IMR-90 (cell line): ENCODE data around the gene CECR2. TPM values are rescaled to one million over a fixed set of nuclear protein-coding genes. Genes with fewer than 3 reads are reported as not detected.

Experiments used
- ATAC-seq: fragments of 200-7000 bp; cut with Tn5 transposase; 2 replicates; pipeline ENCODE4 v1.9.1; 2020; ENCODE audit warnings: low read depth, mild to moderate bottlenecking, moderate library complexity
- BruUV-seq: library from RNA; stranded (reverse); fragments of 400-500 nt; replicated peaks from 2 replicates; lab custom pipeline; 2021; lab: Mats Ljungman, UMichigan
- CTCF ChIA-PET: fragments of 300-600 bp; formaldehyde crosslinking; extraction: SDS; loops from one replicate; lab custom pipeline; 2021; ENCODE audit warnings: antibody characterized with exemption; lab: Yijun Ruan, JAX
- POLR2A ChIA-PET: fragments of 300-600 bp; sonication (Branson Sonifier 250); formaldehyde crosslinking; loops from one replicate; lab custom pipeline; 2022; ENCODE audit warnings: antibody characterized with exemption; ENCODE audit not compliant: unreplicated experiment; lab: Charles Lee
- DNase-seq: peaks from one replicate; pipeline ENCODE4 v3.0.0; 2013
- H2AFZ ChIP-seq: replicated peaks from 2 replicates; pipeline ENCODE3; 2013; ENCODE audit warnings: low read length, mild to moderate bottlenecking; ENCODE audit not compliant: poor library complexity
- H2AK5ac ChIP-seq: 2 replicates; pipeline ENCODE4 v1.6.1; 2013; ENCODE audit warnings: low read depth, low read length, inconsistent platforms
- H2AK9ac ChIP-seq: replicated peaks from 2 replicates; pipeline ENCODE3; 2013; ENCODE audit warnings: mild to moderate bottlenecking, low read depth, low read length, moderate library complexity; ENCODE audit not compliant: poor library complexity
- H2BK120ac ChIP-seq: 2 replicates; pipeline ENCODE4 v1.6.1; 2013; ENCODE audit warnings: low read depth, low read length, inconsistent platforms
- H2BK15ac ChIP-seq: 3 replicates; pipeline ENCODE4 v1.6.1; 2013; ENCODE audit warnings: low read depth, low read length, inconsistent platforms
- H2BK20ac ChIP-seq: 2 replicates; pipeline ENCODE4 v1.6.1; 2013; ENCODE audit warnings: low read depth, mild to moderate bottlenecking, inconsistent platforms, low read length, moderate library complexity
- H2BK5ac ChIP-seq: 2 replicates; pipeline ENCODE4 v1.6.1; 2013; ENCODE audit warnings: mild to moderate bottlenecking, low read depth, low read length, inconsistent platforms; ENCODE audit not compliant: poor library complexity, severe bottlenecking
- H3K14ac ChIP-seq: replicated peaks from 2 replicates; pipeline ENCODE4 v1.6.1; 2013; ENCODE audit warnings: low read depth, low read length, inconsistent platforms
- H3K18ac ChIP-seq: 2 replicates; pipeline ENCODE4 v1.6.1; 2013; ENCODE audit warnings: low read depth, low read length, control low read depth
- H3K23ac ChIP-seq: 2 replicates; pipeline ENCODE4 v1.6.1; 2013; ENCODE audit warnings: low read depth, low read length, inconsistent platforms
- H3K27ac ChIP-seq: 2 replicates; pipeline ENCODE4 v1.5.1; 2013; ENCODE audit warnings: mild to moderate bottlenecking, control low read depth, low read length; ENCODE audit not compliant: insufficient read depth
- H3K27me3 ChIP-seq: 2 replicates; pipeline ENCODE4 v1.6.1; 2013; ENCODE audit warnings: low read length; ENCODE audit not compliant: control insufficient read depth, insufficient read depth
- H3K36me3 ChIP-seq: 2 replicates; pipeline ENCODE4 v1.6.1; 2013; ENCODE audit warnings: low read length, mixed read lengths; ENCODE audit not compliant: control insufficient read depth, insufficient read depth
- H3K4ac ChIP-seq: 2 replicates; pipeline ENCODE4 v1.6.1; 2013; ENCODE audit warnings: low read depth, low read length, inconsistent platforms
- H3K4me1 ChIP-seq: 2 replicates; pipeline ENCODE4 v1.6.1; 2013; ENCODE audit warnings: low read length, mixed read lengths; ENCODE audit not compliant: control insufficient read depth, insufficient read depth
- H3K4me2 ChIP-seq: 2 replicates; pipeline ENCODE4 v1.6.1; 2013; ENCODE audit warnings: low read depth, mild to moderate bottlenecking, control low read depth, low read length, moderate library complexity
- H3K4me3 ChIP-seq: 2 replicates; pipeline ENCODE4 v1.5.1; 2013; ENCODE audit warnings: low read depth, mild to moderate bottlenecking, control low read depth, low read length, moderate library complexity; ENCODE audit not compliant: insufficient read depth
- H3K56ac ChIP-seq: 2 replicates; pipeline ENCODE4 v1.6.1; 2013; ENCODE audit warnings: low read length, inconsistent platforms; ENCODE audit not compliant: insufficient read depth; ENCODE audit errors: extremely low read depth
- H3K79me1 ChIP-seq, 2 experiments: 2 replicates each; pipeline ENCODE4 v1.6.1; 2013; ENCODE audit warnings: low read length in 2 of 2, inconsistent platforms in 1 of 2, low read depth in 1 of 2
- H3K9ac ChIP-seq: 2 replicates; pipeline ENCODE4 v1.6.1; 2013; ENCODE audit warnings: low read depth, low read length, control low read depth
- H3K9me1 ChIP-seq: 2 replicates; pipeline ENCODE4 v1.6.1; 2013; ENCODE audit warnings: low read length, inconsistent platforms; ENCODE audit not compliant: insufficient read depth
- H3K9me3 ChIP-seq: 2 replicates; pipeline ENCODE4 v1.6.1; 2013; ENCODE audit warnings: low read length; ENCODE audit not compliant: control insufficient read depth, insufficient read depth
- H4K20me1 ChIP-seq: 2 replicates; pipeline ENCODE4 v1.6.1; 2013; ENCODE audit warnings: low read length, inconsistent platforms; ENCODE audit not compliant: insufficient read depth
- H4K5ac ChIP-seq: 2 replicates; pipeline ENCODE4 v1.6.1; 2013; ENCODE audit warnings: mild to moderate bottlenecking, low read depth, low read length, control low read depth
- H4K8ac ChIP-seq, 2 experiments: 2 replicates each; pipeline ENCODE4 v1.6.1; 2013; ENCODE audit warnings: low read depth in 2 of 2, low read length in 2 of 2, control low read depth in 1 of 2, inconsistent platforms in 1 of 2
- H4K91ac ChIP-seq: 2 replicates; pipeline ENCODE4 v1.6.1; 2013; ENCODE audit warnings: low read depth, low read length, inconsistent platforms; ENCODE audit not compliant: insufficient read depth
- FOS ChIP-seq: fragments of 150-350 bp; IDR thresholded peaks from 2 replicates; pipeline ENCODE4 v1.6.1; 2016; ENCODE audit warnings: low read depth, low read length
- MAFK ChIP-seq: IDR thresholded peaks from 2 replicates; pipeline ENCODE4 v1.6.1; 2012; ENCODE audit warnings: low read depth, low read length, improper control_type of control experiment
- MXI1 ChIP-seq: IDR thresholded peaks from 2 replicates; pipeline ENCODE4 v1.6.1; 2012; ENCODE audit warnings: low read depth, mild to moderate bottlenecking, low read length, moderate library complexity, borderline replicate concordance
- RAD21 ChIP-seq: IDR thresholded peaks from 2 replicates; pipeline ENCODE4 v1.6.1; 2012; ENCODE audit warnings: low read length, improper control_type of control experiment
- RCOR1 ChIP-seq: IDR thresholded peaks from 2 replicates; pipeline ENCODE4 v1.6.1; 2012; ENCODE audit warnings: mild to moderate bottlenecking, low read length, improper control_type of control experiment; ENCODE audit not compliant: insufficient replicate concordance
- SMC3 ChIP-seq: fragments of 150-350 bp; IDR thresholded peaks from 2 replicates; pipeline ENCODE4 v1.6.1; 2016; ENCODE audit warnings: low read depth, mild to moderate bottlenecking, antibody characterized with exemption, low read length, moderate library complexity
- WGBS, 2 experiments: methylation state at CpG; one replicate each; pipeline versions ENCODE4 v1.1.5 to v1.1.7; 2013; ENCODE audit warnings: missing lambda C conversion rate in 2 of 2; ENCODE audit not compliant: insufficient read length in 1 of 2; ENCODE audit errors: extremely low coverage in 2 of 2; 5-methylcytosine and 5-hydroxymethylcytosine counted together
- dilution Hi-C: fragments of 300-500 bp; cut with HindIII; formaldehyde crosslinking; loops from one replicate; pipeline ENCODE4 v1.14.3; 2018; ENCODE audit warnings: low sequenced_read_pairs; ENCODE audit not compliant: unreplicated experiment
- in situ Hi-C: fragments of 300-500 bp; cut with MboI; formaldehyde crosslinking; loops from 3 replicates; pipeline ENCODE4 v1.14.3; 2019; ENCODE audit warnings: low sequenced_read_pairs, inconsistent platforms, mixed read lengths
- intact Hi-C: fragments of 100-400 bp; cut with micrococcal nuclease; formaldehyde crosslinking; loops from 2 replicates; pipeline ENCODE4 v1.10.0; 2022
- polyA plus RNA-seq, 3 experiments: library from polyadenylated mRNA; depleted of rRNA; stranded (reverse); fragments of >200 nt; gene quantifications; 2 replicates each; pipeline ENCODE4 v1.2.3, GENCODE V29; 2012; ENCODE audit warnings: low replicate concordance in 1 of 3
- total RNA-seq: library from RNA; depleted of rRNA; stranded (reverse); fragments of >200 nt; gene quantifications from 2 replicates; pipeline ENCODE4 v1.2.3, GENCODE V29; 2012
- TF ChIP-seq, protein P1 (sequence below): conservative IDR thresholded peaks from 2 replicates; pipeline ENCODE4 v1.5.1; 2012; ENCODE audit warnings: mild to moderate bottlenecking, low read depth, low read length, improper control_type of control experiment
- TF ChIP-seq, protein P2 (sequence below): fragments of 150-350 bp; IDR thresholded peaks from 2 replicates; pipeline ENCODE4 v1.6.1; 2016; ENCODE audit warnings: low read depth, mild to moderate bottlenecking, low read length, moderate library complexity, borderline replicate concordance

Gene CECR2
- total and polyA plus RNA-seq, 2 of the 4 experiments (the other 2 are of a cell fraction), result under 0.01 TPM; not detected in 1

DNA sequence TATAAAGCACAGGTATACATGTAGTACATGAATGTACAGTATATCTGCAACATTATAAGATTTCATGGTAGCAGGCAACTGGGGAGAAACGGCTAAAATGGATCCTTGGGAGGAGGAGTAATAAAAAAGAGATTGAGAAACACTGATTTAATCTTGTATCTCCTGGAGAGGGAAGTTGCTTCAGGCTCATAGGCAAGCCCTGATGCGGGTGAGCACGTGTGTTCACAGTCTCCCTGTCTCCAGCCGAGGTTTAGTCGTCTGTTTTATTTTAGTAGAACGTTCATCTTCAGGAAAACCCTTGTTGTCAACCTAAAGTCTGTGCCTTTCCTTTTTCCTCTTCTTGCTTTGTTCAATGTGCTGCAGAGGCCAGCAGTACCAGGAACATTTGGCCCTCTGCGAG is 172.2 kb downstream of the CECR2 start:
- Histone ChIP-seq H2AK5ac (no peak overlapping the region), H3K14ac (no peak overlapping the region), H3K9ac (no peak overlapping the region), H3K4me2 (no peak overlapping the region), H3K4me3 (no peak overlapping the region), H2BK5ac (no peak overlapping the region), H3K36me3 (no peaks in the 10 kb centered on the region), H3K9me1 (no peaks in the 10 kb centered on the region), H3K27me3 (peaks cover 1% of the 10 kb centered on the region; the same call in 1 of the 2 replicates), H3K79me1 (no peaks in the 10 kb centered on the region), H4K8ac (no peak overlapping the region), H4K20me1 (no peaks in the 10 kb centered on the region), H3K56ac (no peak overlapping the region), H2BK15ac (no peak overlapping the region), H3K4ac (no peak overlapping the region), H3K18ac (no peak overlapping the region), H3K9me3 (no peaks in the 10 kb centered on the region), H3K27ac (no peak overlapping the region), H2AK9ac (no peak overlapping the region), H2AFZ (no peak overlapping the region), H3K23ac (no peak overlapping the region), H2BK120ac (no peak overlapping the region), H4K5ac (no peak overlapping the region), H2BK20ac (no peak overlapping the region), H4K91ac (no peak overlapping the region), H3K4me1 (no peaks in the 10 kb centered on the region)
- WGBS, 2 experiments, result 63% methylated on average over 2 of the region's 7 CpGs; no CpG with 5 or more reads in 1 of the 2 experiments
- dilution Hi-C loops, result no loop called here
- POLR2A ChIA-PET, result no interaction called here
- DNase-seq (no peak), ATAC-seq (no peak)
- no TSS peak for BruUV-seq
- CTCF ChIA-PET, result no interaction called here
- intact Hi-C loops, result no loop called here
- in situ Hi-C loops, result no loop called here
- no peak for TF ChIP-seq MXI1
- TF ChIP-seq MAFK, result no peak
- TF ChIP-seq, protein P1, sequence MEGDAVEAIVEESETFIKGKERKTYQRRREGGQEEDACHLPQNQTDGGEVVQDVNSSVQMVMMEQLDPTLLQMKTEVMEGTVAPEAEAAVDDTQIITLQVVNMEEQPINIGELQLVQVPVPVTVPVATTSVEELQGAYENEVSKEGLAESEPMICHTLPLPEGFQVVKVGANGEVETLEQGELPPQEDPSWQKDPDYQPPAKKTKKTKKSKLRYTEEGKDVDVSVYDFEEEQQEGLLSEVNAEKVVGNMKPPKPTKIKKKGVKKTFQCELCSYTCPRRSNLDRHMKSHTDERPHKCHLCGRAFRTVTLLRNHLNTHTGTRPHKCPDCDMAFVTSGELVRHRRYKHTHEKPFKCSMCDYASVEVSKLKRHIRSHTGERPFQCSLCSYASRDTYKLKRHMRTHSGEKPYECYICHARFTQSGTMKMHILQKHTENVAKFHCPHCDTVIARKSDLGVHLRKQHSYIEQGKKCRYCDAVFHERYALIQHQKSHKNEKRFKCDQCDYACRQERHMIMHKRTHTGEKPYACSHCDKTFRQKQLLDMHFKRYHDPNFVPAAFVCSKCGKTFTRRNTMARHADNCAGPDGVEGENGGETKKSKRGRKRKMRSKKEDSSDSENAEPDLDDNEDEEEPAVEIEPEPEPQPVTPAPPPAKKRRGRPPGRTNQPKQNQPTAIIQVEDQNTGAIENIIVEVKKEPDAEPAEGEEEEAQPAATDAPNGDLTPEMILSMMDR, result no peak
- no peak for TF ChIP-seq RCOR1
- TF ChIP-seq SMC3, result no peak
- TF ChIP-seq FOS, result no peak
- TF ChIP-seq RAD21, result no peak
- TF ChIP-seq, protein P2, sequence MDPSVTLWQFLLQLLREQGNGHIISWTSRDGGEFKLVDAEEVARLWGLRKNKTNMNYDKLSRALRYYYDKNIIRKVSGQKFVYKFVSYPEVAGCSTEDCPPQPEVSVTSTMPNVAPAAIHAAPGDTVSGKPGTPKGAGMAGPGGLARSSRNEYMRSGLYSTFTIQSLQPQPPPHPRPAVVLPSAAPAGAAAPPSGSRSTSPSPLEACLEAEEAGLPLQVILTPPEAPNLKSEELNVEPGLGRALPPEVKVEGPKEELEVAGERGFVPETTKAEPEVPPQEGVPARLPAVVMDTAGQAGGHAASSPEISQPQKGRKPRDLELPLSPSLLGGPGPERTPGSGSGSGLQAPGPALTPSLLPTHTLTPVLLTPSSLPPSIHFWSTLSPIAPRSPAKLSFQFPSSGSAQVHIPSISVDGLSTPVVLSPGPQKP, result no peak
